H1 (cell line): ENCODE results near the gene ACOT7. TPM values are rescaled to one million over a fixed set of nuclear protein-coding genes. Genes with fewer than 3 reads are reported as not detected.
A peak's percentile ranks its signal among the peaks of the same experiment; 100 is the strongest.

Experiments
- CTCF ChIA-PET: fragments of 300-600 bp; sonication (Branson Sonifier 250); formaldehyde crosslinking; loops from one replicate; lab custom pipeline; 2021; ENCODE audit not compliant: partially characterized antibody; lab: Charles Lee
- POLR2A ChIA-PET: fragments of 300-600 bp; sonication (Branson Sonifier 250); formaldehyde crosslinking; loops from one replicate; lab custom pipeline; 2021; ENCODE audit warnings: inconsistent platforms; ENCODE audit not compliant: partially characterized antibody; lab: Charles Lee
- DNase-seq, 2 experiments: peaks; one replicate each; pipeline versions ENCODE4 v3.0.0 to v3.0.0-alpha.2; 2010 to 2022; ENCODE audit warnings: low spot score in 2 of 2, low read depth in 1 of 2, mixed read lengths in 1 of 2
- FAIRE-seq: peaks from 2 replicates; lab custom pipeline; 2011; peaks lifted over from hg19 to GRCh38; lab: Jason Lieb, UNC
- H2AFZ ChIP-seq: 2 replicates; pipeline ENCODE4 v1.8.1; 2012; ENCODE audit warnings: low read length, inconsistent platforms
- H2AK5ac ChIP-seq: 2 replicates; pipeline ENCODE4 v1.6.1; 2013; ENCODE audit warnings: low read depth, low read length
- H2BK120ac ChIP-seq: replicated peaks from 2 replicates; pipeline ENCODE3; 2013; ENCODE audit warnings: low read depth, low read length, inconsistent platforms
- H2BK12ac ChIP-seq: 2 replicates; pipeline ENCODE4 v1.6.1; 2013; ENCODE audit warnings: low read depth, low read length
- H2BK15ac ChIP-seq: 2 replicates; pipeline ENCODE4 v1.6.1; 2013; ENCODE audit warnings: low read length
- H2BK20ac ChIP-seq: 2 replicates; pipeline ENCODE4 v1.6.1; 2013; ENCODE audit warnings: low read length
- H2BK5ac ChIP-seq: 2 replicates; pipeline ENCODE4 v1.6.1; 2013; ENCODE audit warnings: low read depth, low read length
- H3K14ac ChIP-seq: 2 replicates; pipeline ENCODE4 v1.6.1; 2013; ENCODE audit warnings: inconsistent platforms; ENCODE audit not compliant: insufficient read length
- H3K18ac ChIP-seq: 2 replicates; pipeline ENCODE4 v1.6.1; 2013; ENCODE audit warnings: low read length; ENCODE audit errors: extremely low read depth
- H3K23ac ChIP-seq: 2 replicates; pipeline ENCODE4 v1.6.1; 2013; ENCODE audit warnings: inconsistent platforms; ENCODE audit not compliant: insufficient read length
- H3K23me2 ChIP-seq: 2 replicates; pipeline ENCODE4 v1.6.1; 2013; ENCODE audit warnings: low read depth, low read length
- H3K27ac ChIP-seq: 2 replicates; pipeline ENCODE4 v1.6.1; 2011; ENCODE audit warnings: low read depth, low read length, inconsistent platforms
- H3K27me3 ChIP-seq, 4 experiments: replicated peaks in 1 of 4; 1 replicate in 1 of 4; 2 replicates in 3 of 4; pipeline versions ENCODE4 v1.6.1 to v1.8.1; 2011 to 2013; ENCODE audit warnings: low read length in 3 of 4, mild to moderate bottlenecking in 3 of 4, inconsistent platforms in 2 of 4, mixed read lengths in 2 of 4, moderate library complexity in 1 of 4; ENCODE audit not compliant: control insufficient read depth in 3 of 4, insufficient read depth in 3 of 4; ENCODE audit errors: extremely low read depth in 1 of 4
- H3K36me3 ChIP-seq, 4 experiments: 2 replicates each; pipeline versions ENCODE4 v1.6.1 to v1.8.1; 2011 to 2013; ENCODE audit warnings: mild to moderate bottlenecking in 4 of 4, low read length in 3 of 4, moderate library complexity in 2 of 4, control low read depth in 1 of 4, inconsistent platforms in 1 of 4; ENCODE audit not compliant: insufficient read depth in 4 of 4, control insufficient read depth in 2 of 4
- H3K4ac ChIP-seq: replicated peaks from 2 replicates; pipeline ENCODE3; 2013; ENCODE audit warnings: low read length, low read depth, mixed read lengths, inconsistent platforms; ENCODE audit not compliant: insufficient read length
- H3K4me1 ChIP-seq, 4 experiments: replicated peaks in 1 of 4; 1 replicate in 1 of 4; 2 replicates in 3 of 4; pipeline versions ENCODE4 v1.6.1 to v1.8.1; 2011 to 2013; ENCODE audit warnings: low read length in 3 of 4, inconsistent platforms in 2 of 4, mixed read lengths in 1 of 4; ENCODE audit not compliant: insufficient read depth in 4 of 4, control insufficient read depth in 3 of 4
- H3K4me2 ChIP-seq, 2 experiments: 2 replicates each; pipeline versions ENCODE4 v1.6.1 to v1.8.1; 2011 to 2013; ENCODE audit warnings: low read depth in 2 of 2, low read length in 2 of 2, control low read depth in 1 of 2, inconsistent platforms in 1 of 2, mild to moderate bottlenecking in 1 of 2; ENCODE audit not compliant: insufficient read depth in 1 of 2
- H3K4me3 ChIP-seq, 4 experiments: fragments of 200-600, 300-600 bp in 1 of 4; sonication (generic), shearing (Covaris generic), sonication (Bioruptor Twin) in 1 of 4; 2 replicates each; pipeline versions ENCODE4 v1.5.1 to v1.8.1; 2011 to 2016; ENCODE audit warnings: low read length in 4 of 4, low read depth in 3 of 4, control low read depth in 2 of 4, inconsistent platforms in 2 of 4, mild to moderate bottlenecking in 2 of 4, mixed read lengths in 1 of 4, moderate library complexity in 1 of 4; ENCODE audit not compliant: insufficient read depth in 2 of 4; ENCODE audit errors: extremely low read depth in 1 of 4
- H3K56ac ChIP-seq: replicated peaks from 2 replicates; pipeline ENCODE3; 2013; ENCODE audit warnings: low read depth, mild to moderate bottlenecking, mixed read lengths, low read length, inconsistent platforms; ENCODE audit not compliant: insufficient read length
- H3K79me1 ChIP-seq: 2 replicates; pipeline ENCODE4 v1.6.1; 2013; ENCODE audit warnings: low read depth, low read length, control low read depth
- H3K79me2 ChIP-seq, 2 experiments: 2 replicates each; pipeline versions ENCODE4 v1.6.1 to v1.8.1; 2012 to 2013; ENCODE audit warnings: low read length in 2 of 2, mild to moderate bottlenecking in 2 of 2, inconsistent platforms in 1 of 2; ENCODE audit not compliant: insufficient read depth in 2 of 2, control insufficient read depth in 1 of 2
- H3K9ac ChIP-seq, 4 experiments: replicated peaks in 1 of 4; 1 replicate in 1 of 4; 2 replicates in 3 of 4; pipeline versions ENCODE4 v1.6.1 to v1.8.1; 2011 to 2013; ENCODE audit warnings: low read depth in 3 of 4, low read length in 3 of 4, control low read depth in 2 of 4, mild to moderate bottlenecking in 2 of 4, moderate library complexity in 2 of 4, inconsistent platforms in 1 of 4; ENCODE audit errors: extremely low read depth in 1 of 4
- H3K9me3 ChIP-seq, 2 experiments: 2 replicates each; pipeline versions ENCODE4 v1.6.1 to v1.8.1; 2012 to 2013; ENCODE audit warnings: mild to moderate bottlenecking in 2 of 2, moderate library complexity in 2 of 2, control low read depth in 1 of 2, inconsistent platforms in 1 of 2, low read depth in 1 of 2, low read length in 1 of 2, mixed read lengths in 1 of 2; ENCODE audit not compliant: insufficient read depth in 2 of 2
- H4K20me1 ChIP-seq, 2 experiments: replicated peaks in 1 of 2; 2 replicates each; pipeline versions ENCODE3 to v1.8.1; 2011 to 2013; ENCODE audit warnings: inconsistent platforms in 2 of 2, low read length in 2 of 2, mild to moderate bottlenecking in 1 of 2; ENCODE audit not compliant: insufficient read depth in 2 of 2, control insufficient read depth in 1 of 2
- H4K5ac ChIP-seq: 2 replicates; pipeline ENCODE4 v1.6.1; 2013; ENCODE audit warnings: low read length, low read depth, mixed read lengths, inconsistent platforms; ENCODE audit not compliant: insufficient read length
- H4K8ac ChIP-seq: 2 replicates; pipeline ENCODE4 v1.8.0; 2013; ENCODE audit warnings: mild to moderate bottlenecking, moderate library complexity, low read length, inconsistent platforms; ENCODE audit not compliant: insufficient read depth; ENCODE audit errors: extremely low read depth
- H4K91ac ChIP-seq: replicated peaks from 2 replicates; pipeline ENCODE3; 2013; ENCODE audit warnings: low read length, mixed read lengths, inconsistent platforms; ENCODE audit not compliant: insufficient read length
- POLR2AphosphoS5 ChIP-seq: IDR thresholded peaks from 2 replicates; pipeline ENCODE4 v1.6.1; 2011; ENCODE audit warnings: low read depth, low read length
- RBBP5 ChIP-seq: IDR thresholded peaks from 2 replicates; pipeline ENCODE4 v1.7.1; 2012; ENCODE audit warnings: low read depth, mild to moderate bottlenecking, inconsistent platforms, low read length, moderate library complexity, borderline replicate concordance
- WGBS, 2 experiments: shearing (Covaris generic) in 1 of 2; methylation state at CpG; one replicate each; pipeline versions ENCODE4 v1.1.6 to v1.1.7; 2013 to 2015; ENCODE audit warnings: low lambda C conversion rate in 2 of 2, mixed read lengths in 2 of 2, inconsistent platforms in 1 of 2, low coverage in 1 of 2, missing lambda C conversion rate in 1 of 2; ENCODE audit not compliant: insufficient replicate concordance in 2 of 2, insufficient coverage in 1 of 2, insufficient read length in 1 of 2; ENCODE audit errors: extremely low coverage in 1 of 2, missing lambda C conversion rate in 1 of 2; 5-methylcytosine and 5-hydroxymethylcytosine counted together
- polyA plus RNA-seq, 7 experiments: library from polyadenylated mRNA; depleted of rRNA in 3 of 7; stranded (reverse) in 5 of 7; unstranded in 2 of 7; fragments of >200 nt in 5 of 7; fragments of 200-250 nt in 2 of 7; gene quantifications; 1 replicate in 5 of 7; 2 replicates in 1 of 7; 4 replicates in 1 of 7; pipeline versions ENCODE4 v1.2.1 to v1.2.3, GENCODE V29; 2011 to 2013; ENCODE audit warnings: missing spikeins in 2 of 7, mixed read lengths in 2 of 7
- total RNA-seq: library from RNA; stranded (reverse); fragmentation: NEBNext Ultra II Directional; extraction: Animal tissue kit (Norgen Biotek cat#: 25700); gene quantifications from 2 replicates; pipeline ENCODE4 v1.2.1, GENCODE V29; 2021

The ACOT7 gene
- total and polyA plus RNA-seq, 2 of the 8 experiments (the other 6 are each of a cell fraction or from before 2014, with no cell fraction given), result 151 to 214 TPM

DNA sequence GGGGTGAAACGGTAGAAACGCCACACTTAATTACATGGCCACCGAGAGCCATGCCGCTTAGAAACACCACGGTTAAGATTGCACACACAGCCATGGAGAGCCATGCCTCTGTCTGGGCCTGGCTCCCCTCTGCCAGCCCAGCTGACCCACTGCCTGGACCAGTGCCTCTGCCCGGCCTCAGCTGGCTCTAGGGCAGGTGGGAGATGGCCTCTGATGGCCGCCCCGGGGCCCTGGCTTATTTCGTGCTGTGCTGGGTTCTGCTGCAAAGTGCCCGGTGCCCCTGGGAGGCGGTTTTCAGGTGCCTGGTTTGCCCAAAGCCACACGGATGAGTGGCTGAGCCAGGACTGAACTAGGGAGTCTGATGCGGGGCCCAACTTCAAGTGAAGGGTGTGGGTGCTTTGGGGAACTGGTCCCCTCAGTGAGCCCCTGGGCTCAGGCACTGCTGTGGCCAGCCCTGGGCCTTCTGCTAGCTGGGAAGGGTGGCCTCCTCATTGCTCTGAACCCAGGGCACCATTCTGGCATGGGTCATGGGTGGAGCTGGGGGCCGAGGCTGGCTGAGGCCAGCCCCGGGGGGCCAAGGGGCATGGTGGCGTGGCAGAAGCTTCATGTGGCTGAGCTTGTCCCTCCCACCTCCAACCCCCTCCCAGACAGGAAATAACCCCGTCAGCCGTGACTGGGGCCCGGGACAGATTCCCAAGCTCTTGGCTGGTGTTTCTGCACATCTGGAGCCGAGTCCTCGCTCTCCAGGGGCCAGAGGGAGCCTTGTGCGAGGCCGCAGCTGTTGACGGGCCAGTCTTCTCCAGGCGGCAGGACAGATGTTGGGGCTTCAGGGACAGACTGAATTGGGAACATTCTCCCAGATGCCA, 130.8 kb downstream of the ACOT7 start:
- H3K23me2 ChIP-seq, result peaks cover 7% of the 10 kb centered on the region; the same call in 1 of the 2 replicates
- peak overlapping the region; percentile 46 for H4K91ac ChIP-seq
- no peak overlapping the region for H2BK120ac ChIP-seq
- no peak overlapping the region for H3K23ac ChIP-seq
- H2BK20ac ChIP-seq, result no peak overlapping the region
- ChIA-PET CTCF (interaction anchor here (0.6 to 7.0 kb wide), 15 partner anchors 9 to 425 kb away, joined by 3 to 51 read pairs (median 5); no protein-coding TSS in a partner anchor), POLR2A (interaction anchor here (0.7 to 2.8 kb wide), 4 partner anchors 14 to 24 kb away, joined by 3 to 17 read pairs (median 4); no protein-coding TSS in a partner anchor)
- H3K36me3 ChIP-seq, result no peaks in the 10 kb centered on the region
- H3K18ac ChIP-seq, result no peak overlapping the region
- H2AK5ac ChIP-seq, result no peak overlapping the region
- H4K8ac ChIP-seq, result peak overlapping the region; percentile 42
- no peak for FAIRE-seq
- H3K4me2 ChIP-seq, result no peak overlapping the region
- no peak overlapping the region for H3K56ac ChIP-seq
- no peak overlapping the region for H3K27ac ChIP-seq
- peaks cover 0 to 13% (median 3%) of the 10 kb centered on the region in 4 experiments; a peak in 6 of 7 replicates for H3K4me1 ChIP-seq
- peaks cover 13 to 23% of the 10 kb centered on the region in 2 experiments for H4K20me1 ChIP-seq
- H3K4ac ChIP-seq, result no peak overlapping the region
- H3K27me3 ChIP-seq, result peaks cover 0 to 20% (median 13%) of the 10 kb centered on the region in 4 experiments; a peak in 3 of 7 replicates
- H2BK15ac ChIP-seq, result no peak overlapping the region
- TF ChIP-seq RBBP5, result no peak
- TF ChIP-seq POLR2AphosphoS5, result 0 out of 2 replicates have a peak, but pooled peaks have one; percentile 14
- TF ChIP-seq, all 59 proteins: peak for 1
- DNase-seq, result no peak
- no peak overlapping the region for H2BK12ac ChIP-seq
- H2AFZ ChIP-seq, result no peak overlapping the region
- no peak overlapping the region for H3K4me3 ChIP-seq
- no peak overlapping the region for H4K5ac ChIP-seq
- H2BK5ac ChIP-seq, result peak overlapping the region; percentile 49; the same call in 1 of the 2 replicates
- H3K9me3 ChIP-seq, result no peaks in the 10 kb centered on the region
- no peaks in the 10 kb centered on the region for H3K79me2 ChIP-seq
- WGBS, 2 experiments, result 85% methylated on average over 25 of the region's 25 CpGs; no CpG with 5 or more reads in 1 of the 2 experiments
- no peaks in the 10 kb centered on the region for H3K79me1 ChIP-seq
- H3K14ac ChIP-seq, result no peak overlapping the region
- no peak overlapping the region for H3K9ac ChIP-seq
